A673 (cell line): Measurements from ENCODE around the gene CSNK2B. TPM values are rescaled to one million over a fixed set of nuclear protein-coding genes. Genes with fewer than 3 reads are reported as not detected.

Experiments
- BruUV-seq: library from RNA; stranded (reverse); fragments of 400-500 nt; replicated peaks from 2 replicates; lab custom pipeline; 2021; lab: Mats Ljungman, UMichigan
- CTCF ChIA-PET: fragments of 300-600 bp; sonication (Branson Sonifier 250); formaldehyde crosslinking; loops from one replicate; lab custom pipeline; 2022; ENCODE audit warnings: antibody characterized with exemption; lab: Charles Lee
- POLR2A ChIA-PET: fragments of 300-600 bp; sonication (Branson Sonifier 250); formaldehyde crosslinking; loops from one replicate; lab custom pipeline; 2022; ENCODE audit warnings: antibody characterized with exemption; ENCODE audit not compliant: low non-redundant PET; lab: Charles Lee
- DNase-seq: peaks from one replicate; pipeline ENCODE4 v3.0.0-alpha.2; 2015; ENCODE audit warnings: low spot score
- H3K27ac ChIP-seq: fragments of 200-600 bp; sonication (generic); 2 replicates; pipeline ENCODE4 v1.5.1; 2016; ENCODE audit warnings: mixed run types, low read depth, mild to moderate bottlenecking, mixed read lengths, antibody characterized with exemption, low read length; ENCODE audit not compliant: poor library complexity, severe bottlenecking
- H3K27me3 ChIP-seq: fragments of 200-600 bp; sonication (generic); replicated peaks from 2 replicates; pipeline ENCODE4 v1.6.1; 2017; ENCODE audit warnings: mixed run types, low read depth, mild to moderate bottlenecking, mixed read lengths, antibody characterized with exemption, low read length; ENCODE audit not compliant: insufficient read depth, poor library complexity
- H3K36me3 ChIP-seq: fragments of 200-600 bp; sonication (generic); 2 replicates; pipeline ENCODE4 v1.6.1; 2016; ENCODE audit warnings: mixed run types, mild to moderate bottlenecking, mixed read lengths, antibody characterized with exemption, low read length; ENCODE audit not compliant: insufficient read depth, poor library complexity, severe bottlenecking
- H3K4me1 ChIP-seq: fragments of 200-600 bp; sonication (generic); 2 replicates; pipeline ENCODE4 v1.6.1; 2017; ENCODE audit warnings: mixed run types, mild to moderate bottlenecking, mixed read lengths, antibody characterized with exemption, low read length; ENCODE audit not compliant: insufficient read depth, poor library complexity, severe bottlenecking
- H3K4me3 ChIP-seq: fragments of 200-600 bp; sonication (generic); 2 replicates; pipeline ENCODE4 v1.5.1; 2016; ENCODE audit warnings: low read depth, mixed run types, mild to moderate bottlenecking, mixed read lengths, low read length; ENCODE audit not compliant: poor library complexity, severe bottlenecking
- H3K9me3 ChIP-seq: fragments of 200-600 bp; sonication (generic); 2 replicates; pipeline ENCODE4 v1.6.1; 2016; ENCODE audit warnings: mixed run types, low read depth, mild to moderate bottlenecking, mixed read lengths, antibody characterized with exemption, low read length; ENCODE audit not compliant: poor library complexity, severe bottlenecking
- CTCF ChIP-seq: fragments of 300-800, 200-600 bp; sonication (generic); conservative IDR thresholded peaks from 2 replicates; pipeline ENCODE4 v1.5.1; 2017; ENCODE audit warnings: low read depth, mild to moderate bottlenecking, antibody characterized with exemption, low read length, moderate library complexity, mixed read lengths
- EZH2 ChIP-seq: fragments of 200-600 bp; sonication (generic); IDR thresholded peaks from 2 replicates; pipeline ENCODE4 v1.6.1; 2017; ENCODE audit warnings: borderline replicate concordance, low read depth, mild to moderate bottlenecking, mixed read lengths, antibody characterized with exemption, low read length; ENCODE audit not compliant: poor library complexity, severe bottlenecking
- intact Hi-C: fragments of 100-400 bp; cut with micrococcal nuclease; formaldehyde crosslinking; loops from one replicate; pipeline ENCODE4 v1.10.0; 2022; ENCODE audit not compliant: unreplicated experiment
- total RNA-seq: library from RNA; stranded (reverse); gene quantifications from 2 replicates; pipeline ENCODE4 v1.2.3, GENCODE V29; 2021

Gene CSNK2B
- total RNA-seq, 1 experiment from 2014 or later = 253 TPM

- Histone ChIP-seq H3K4me1 (no peaks in the 10 kb centered on the region), H3K36me3 (no peaks in the 10 kb centered on the region), H3K27ac (no peak overlapping the region), H3K4me3 (no peak overlapping the region), H3K27me3 (no peaks in the 10 kb centered on the region), H3K9me3 (no peaks in the 10 kb centered on the region)
- intact Hi-C loops = no loop called here
- ChIA-PET POLR2A (no interaction called here), CTCF (no interaction called here)
- BruUV-seq = no TSS peak
- DNase-seq = no peak
- TF ChIP-seq EZH2 = no peak
- no peak for TF ChIP-seq CTCF
These were observed 48.3 kb downstream of the CSNK2B start for GRCh38 chr6:31713991-31714684.

DNA sequence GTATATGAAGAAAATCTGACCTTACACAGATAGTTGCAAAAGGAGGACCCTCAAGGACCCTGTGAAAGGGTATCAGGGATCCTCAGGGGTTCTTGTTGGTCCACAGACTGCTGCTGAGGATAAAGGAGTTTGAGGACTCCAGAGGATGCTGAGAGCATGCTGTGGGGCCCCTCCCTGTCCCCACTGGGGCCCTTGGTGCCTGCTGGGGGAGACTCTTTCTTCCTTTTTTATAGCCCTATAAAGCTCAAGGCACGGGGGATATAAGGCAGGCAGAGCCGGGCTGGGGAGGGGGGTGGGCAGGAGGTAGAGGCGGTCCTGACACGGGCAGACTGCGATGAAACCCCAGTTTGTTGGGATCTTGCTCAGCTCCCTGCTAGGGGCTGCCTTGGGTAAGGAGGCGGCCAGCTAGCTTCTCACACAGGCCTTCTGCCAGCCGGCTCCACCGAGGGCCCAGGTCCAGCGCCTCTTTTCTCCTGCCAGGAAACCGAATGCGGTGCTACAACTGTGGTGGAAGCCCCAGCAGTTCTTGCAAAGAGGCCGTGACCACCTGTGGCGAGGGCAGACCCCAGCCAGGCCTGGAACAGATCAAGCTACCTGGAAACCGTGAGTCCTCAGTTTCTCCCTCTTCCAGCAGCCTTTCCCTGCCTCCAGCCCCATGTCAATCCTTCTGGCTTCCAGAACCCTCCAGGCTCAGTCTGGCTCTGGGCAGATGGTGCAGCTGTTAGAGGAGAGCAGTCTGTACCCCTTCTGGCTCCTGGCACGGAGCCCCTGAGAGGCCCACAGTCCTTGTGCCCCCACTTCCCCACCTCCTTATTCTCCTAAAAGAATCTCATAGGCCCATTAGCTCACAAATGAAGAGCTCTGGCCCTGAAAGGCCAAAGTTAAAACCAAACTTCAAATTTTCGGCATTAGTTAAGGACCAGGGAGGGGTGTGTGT lies 49.4 kb downstream of the CSNK2B start, which contains the start of gene LY6G6D:
LY6G6D (plus strand) TSS at position 327 of the 937 bp plus-strand sequence; CDS start at position 335, 8 bp downstream.
- no TSS peak for BruUV-seq
- POLR2A ChIA-PET = no interaction called here

More for the DNA sequence above, 49.4 kb downstream of the CSNK2B start, which contains the start of gene LY6G6D:
- TF ChIP-seq CTCF (no peak), EZH2 (no peak)
- no peaks in the 10 kb centered on the region for H3K27me3 ChIP-seq
- intact Hi-C loops = no loop called here
- CTCF ChIA-PET = no interaction called here
- H3K36me3 ChIP-seq = no peaks in the 10 kb centered on the region
- no peak within 1 kb of the TSS for H3K4me3 ChIP-seq
- no peaks in the 10 kb centered on the region for H3K4me1 ChIP-seq
- no peaks in the 10 kb centered on the region for H3K9me3 ChIP-seq
- DNase-seq = no peak
- H3K27ac ChIP-seq = no peak within 1 kb of the TSS
